ENCODE measurements around the gene FOXA3. TPM values are rescaled to one million over a fixed set of nuclear protein-coding genes. Genes with fewer than 3 reads are reported as not detected.
"Not testable (repeated sequence)": the region's sequence is repeated elsewhere in the genome, so short reads cannot be mapped to it uniquely, and the experiment has no call there.

FOXA3 gene
- total RNA-seq, 1 experiment from 2014 or later: 0.27 TPM

DNA sequence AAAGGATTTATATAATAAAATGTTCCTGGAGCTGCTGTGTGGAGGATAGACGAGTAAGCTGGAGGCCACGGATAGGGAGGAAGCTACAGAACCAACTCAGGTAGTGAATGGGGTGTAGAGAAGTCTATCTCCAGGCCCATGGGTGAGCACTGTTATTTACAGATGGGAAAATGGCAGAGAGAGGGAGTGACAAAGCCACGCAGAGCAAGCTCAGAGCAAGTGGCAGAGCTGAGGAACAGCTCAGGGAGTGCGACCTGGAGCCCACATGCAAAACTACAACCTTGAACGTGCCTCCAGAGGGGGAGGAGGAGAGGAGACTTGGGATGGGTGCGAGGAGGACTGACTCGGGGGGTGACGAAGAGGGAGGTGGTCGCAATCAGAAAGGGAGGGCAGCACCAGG lies 35.6 kb upstream of the FOXA3 start:
- DNase-seq (ENCODE audit: low read depth): no peak

DNA sequence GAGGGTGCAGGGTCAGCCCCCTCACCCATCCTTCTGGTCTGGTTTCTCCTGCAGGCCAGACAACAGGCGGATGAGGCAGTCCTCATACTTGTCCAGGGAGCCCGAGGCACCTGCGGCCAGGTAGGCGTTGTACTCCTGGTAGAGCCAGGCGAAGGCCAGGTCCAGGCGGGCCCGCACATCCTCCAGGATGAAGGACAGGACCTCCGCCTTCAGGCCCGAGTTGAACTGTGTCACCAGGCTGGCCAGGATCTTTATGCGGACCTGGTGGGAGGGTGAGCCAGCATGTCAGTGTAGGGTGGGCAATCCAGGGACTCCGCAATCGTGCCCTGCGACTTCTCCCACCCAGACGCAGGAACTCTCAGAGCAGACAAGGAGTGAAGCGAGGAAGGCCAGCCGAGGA lies 35.2 kb upstream of the FOXA3 start:
- DNase-seq (ENCODE audit: low read depth): no peak

DNA sequence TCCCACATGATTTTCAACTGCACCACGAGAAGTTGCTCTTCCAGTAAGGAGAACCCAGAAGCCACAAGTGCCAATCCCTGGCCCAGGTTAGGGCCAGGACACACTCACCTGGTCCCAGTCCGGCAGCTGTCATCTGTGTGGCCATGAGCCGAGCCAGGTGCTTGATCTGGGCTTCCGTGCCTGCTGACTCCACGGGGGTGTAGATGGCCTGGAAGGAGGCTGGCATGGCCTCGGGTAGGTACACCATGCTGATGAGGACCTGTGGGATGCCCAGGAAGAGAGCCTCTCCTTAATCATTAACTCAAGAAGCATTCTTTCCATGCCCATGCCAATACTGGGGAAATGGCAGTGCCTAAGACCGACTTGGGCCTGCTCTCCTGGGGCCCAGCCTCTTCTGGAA lies 29.2 kb upstream of the FOXA3 start:
- DNase-seq (ENCODE audit: low read depth): no peak

DNA sequence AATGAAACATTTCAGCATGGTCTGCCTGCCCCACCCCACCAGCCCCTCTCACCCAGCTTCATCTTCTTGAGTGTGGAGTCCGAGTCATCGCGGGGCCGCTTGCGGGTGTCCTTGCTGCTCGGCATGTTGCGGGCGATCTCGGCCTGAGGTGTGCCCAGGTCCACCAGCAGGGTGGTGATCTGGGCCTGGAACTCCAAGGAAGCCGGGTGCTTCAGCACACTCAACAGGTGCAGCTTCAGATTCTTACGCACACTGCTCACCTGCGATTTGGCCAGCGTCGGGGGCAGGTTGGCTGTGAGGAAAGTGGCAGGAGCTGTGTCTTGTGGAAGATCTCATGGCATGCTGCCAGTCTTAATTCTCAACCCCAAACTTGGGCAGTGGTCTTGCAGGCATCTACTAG lies 21.9 kb upstream of the FOXA3 start:
- no peak for DNase-seq (ENCODE audit: low read depth)

DNA sequence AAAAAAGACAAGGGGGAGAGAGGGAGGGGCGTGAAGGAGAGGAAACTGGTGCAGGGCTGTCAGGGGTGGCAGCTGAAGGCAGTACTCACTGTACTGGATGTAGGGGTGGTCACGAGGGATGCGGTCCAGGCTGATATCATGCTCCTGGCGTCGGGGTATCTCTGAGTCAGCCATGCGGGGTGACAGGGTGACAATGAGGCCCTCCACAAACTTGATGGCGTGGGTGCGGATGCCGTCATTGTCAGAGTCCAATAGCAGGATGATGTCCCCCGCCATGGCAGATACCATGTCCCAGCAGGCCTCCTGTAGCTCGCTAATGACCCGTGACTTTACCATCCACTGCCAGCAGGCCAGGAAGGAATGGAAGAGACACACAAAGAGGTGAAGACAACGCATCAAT lies 16.5 kb upstream of the FOXA3 start:
- DNase-seq (ENCODE audit: low read depth): no peak

DNA sequence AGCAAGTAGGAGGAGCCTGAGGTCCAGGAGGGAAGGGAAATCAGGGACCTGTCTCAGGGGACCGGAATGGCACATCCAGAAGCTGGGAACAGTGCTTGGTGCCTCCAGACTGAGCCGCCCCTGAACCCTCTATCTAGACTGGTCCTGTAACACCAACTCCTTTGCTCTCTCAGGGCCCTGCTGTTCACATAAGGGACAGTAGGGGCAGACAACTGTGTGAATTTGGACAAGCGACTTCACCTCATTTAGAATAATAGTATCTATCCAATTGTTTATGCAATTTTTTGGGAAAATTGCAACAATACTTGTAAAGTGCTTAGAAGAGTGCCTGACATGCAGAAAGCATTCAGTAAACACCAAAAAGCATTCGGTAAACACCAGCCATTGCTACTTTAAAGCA lies 15.2 kb upstream of the FOXA3 start:
- peak; percentile 11 for DNase-seq (ENCODE audit: low read depth)

DNA sequence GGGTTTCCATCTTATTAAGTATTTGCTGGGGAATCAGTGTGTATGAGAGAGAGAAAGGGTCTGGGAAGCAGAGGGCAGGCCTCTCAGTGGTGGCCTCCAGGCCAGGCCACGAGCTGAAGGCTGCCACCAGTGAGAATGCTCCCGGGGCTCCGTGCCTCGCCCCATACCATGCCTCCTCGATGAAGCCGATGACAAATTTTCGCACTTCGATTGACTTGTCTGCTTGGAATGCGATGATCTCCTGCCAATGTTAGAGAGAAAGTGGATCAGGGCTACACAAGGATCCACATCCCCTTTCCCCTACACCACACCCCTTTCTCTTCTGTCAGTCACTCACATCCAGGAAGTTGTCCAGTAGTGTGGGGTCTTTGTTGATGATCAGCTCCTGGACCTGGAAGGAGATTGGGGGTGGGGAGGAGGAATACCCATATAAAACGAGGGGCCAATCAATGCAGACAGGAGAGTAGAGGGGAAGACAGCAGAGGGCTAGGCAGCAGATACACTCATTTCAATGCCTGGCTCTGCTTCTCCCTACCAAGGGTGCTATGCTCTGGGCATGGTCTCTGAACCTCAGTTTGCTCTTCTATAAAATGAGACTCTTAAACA lies 11.9 kb upstream of the FOXA3 start:
- peak; percentile 24 for DNase-seq (ENCODE audit: low read depth)

DNA sequence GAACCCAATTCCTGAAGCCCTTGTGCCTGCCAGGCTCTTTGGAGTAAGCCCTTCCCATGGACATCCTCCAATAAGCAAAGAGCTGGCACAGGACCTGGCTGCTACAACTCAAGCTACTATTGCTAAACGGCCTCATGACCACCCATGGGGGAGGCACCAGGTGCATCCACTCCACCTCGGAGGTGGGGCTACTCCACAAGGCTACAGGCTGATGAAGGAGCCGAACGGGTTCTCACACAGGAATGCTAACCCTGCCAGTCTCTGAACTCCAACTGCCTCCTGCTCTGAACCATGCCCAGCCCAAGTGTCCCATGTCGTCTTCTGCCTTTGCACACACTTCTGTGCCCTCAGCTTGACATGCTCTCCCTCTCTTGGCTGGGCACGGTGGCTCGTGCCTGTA lies 11.1 kb upstream of the FOXA3 start:
- no peak for DNase-seq (ENCODE audit: low read depth)

DNA sequence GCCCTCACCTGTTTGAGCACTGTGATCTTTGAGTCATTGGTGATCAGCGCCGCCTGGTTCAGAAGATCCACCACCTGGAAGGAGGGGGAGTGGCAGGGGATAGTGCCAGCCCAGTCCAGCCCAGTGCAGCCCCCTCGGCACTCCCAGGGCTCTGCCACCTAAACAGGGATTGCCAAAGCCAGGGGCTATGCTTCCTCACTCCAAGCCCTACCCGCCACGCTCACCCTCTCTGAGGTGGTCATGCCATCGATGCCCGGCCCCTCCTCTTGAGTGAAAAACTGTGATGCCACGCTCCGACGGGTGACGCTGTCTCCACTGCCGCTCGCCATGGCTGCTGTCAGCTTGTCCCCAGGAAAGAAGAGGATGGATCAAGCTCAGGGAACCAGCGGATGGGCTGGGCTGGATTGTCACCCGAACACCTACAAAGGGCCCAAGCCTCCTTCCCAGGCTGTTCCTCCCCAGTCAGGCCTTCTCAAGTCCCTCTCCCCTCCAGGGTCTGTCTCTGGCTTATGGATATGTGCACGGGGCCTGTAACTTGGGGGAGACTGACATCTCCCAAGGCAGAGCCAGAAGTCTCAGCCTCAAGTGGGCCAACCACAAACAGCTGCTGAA lies 9.9 kb upstream of the FOXA3 start:
- DNase-seq (ENCODE audit: low read depth): no peak

DNA sequence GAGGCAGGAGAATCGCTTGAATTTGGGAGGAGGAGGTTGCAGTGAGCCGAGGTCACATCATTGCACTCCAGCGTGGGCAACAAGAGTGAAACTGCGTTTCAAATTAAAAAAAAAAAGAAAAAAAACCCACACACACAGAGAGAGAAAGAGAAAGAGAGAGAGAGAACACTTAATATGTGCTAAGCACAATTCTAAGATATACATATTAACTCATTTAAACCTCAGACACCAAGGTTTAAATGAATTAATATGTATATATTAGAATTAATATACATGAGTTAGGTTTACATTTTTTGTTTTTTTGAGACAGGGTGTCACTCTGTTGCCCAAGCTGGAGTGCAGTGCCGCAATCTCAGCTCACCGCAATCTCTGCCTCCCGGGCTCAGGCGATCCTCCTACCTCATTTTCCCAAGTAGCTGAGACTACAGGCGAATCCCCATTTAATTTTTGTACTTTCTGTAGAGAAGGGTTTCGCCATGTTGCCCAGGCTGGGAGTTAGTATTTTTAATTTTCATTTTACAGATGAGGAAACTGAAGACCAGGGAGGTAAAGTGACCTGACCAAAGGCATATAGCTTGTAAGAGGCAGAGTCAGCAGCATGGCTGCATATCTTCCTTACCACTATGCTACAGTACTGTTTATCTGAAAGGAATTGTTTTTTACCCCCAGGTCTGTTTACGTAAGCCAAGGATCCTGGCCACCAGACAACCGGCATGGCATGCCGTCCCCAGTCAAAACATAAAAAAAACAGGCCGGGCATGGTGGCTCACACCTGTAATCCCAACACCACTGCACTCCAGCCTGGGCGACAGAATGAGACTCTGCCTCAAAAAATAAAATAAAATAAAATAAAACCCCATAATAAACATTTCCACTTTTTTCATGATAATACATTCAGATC lies 3.5 kb upstream of the FOXA3 start:
- no peak for DNase-seq (ENCODE audit: low read depth)

DNA sequence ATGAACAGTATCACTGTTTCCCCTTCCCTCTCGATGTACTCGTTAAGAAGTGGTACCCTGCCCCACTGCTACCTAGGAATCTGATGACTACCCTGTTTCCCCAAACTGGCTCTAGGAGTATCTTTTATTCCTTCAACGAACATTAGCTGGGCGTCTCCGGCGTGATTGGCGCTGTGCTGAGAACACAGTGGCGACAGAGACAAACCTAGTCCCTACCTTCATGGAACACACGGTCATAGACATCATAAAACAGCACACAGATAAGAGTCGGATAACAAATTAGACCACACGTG lies 1.9 kb upstream of the FOXA3 start:
- DNase-seq (ENCODE audit: low read depth): no peak

DNA sequence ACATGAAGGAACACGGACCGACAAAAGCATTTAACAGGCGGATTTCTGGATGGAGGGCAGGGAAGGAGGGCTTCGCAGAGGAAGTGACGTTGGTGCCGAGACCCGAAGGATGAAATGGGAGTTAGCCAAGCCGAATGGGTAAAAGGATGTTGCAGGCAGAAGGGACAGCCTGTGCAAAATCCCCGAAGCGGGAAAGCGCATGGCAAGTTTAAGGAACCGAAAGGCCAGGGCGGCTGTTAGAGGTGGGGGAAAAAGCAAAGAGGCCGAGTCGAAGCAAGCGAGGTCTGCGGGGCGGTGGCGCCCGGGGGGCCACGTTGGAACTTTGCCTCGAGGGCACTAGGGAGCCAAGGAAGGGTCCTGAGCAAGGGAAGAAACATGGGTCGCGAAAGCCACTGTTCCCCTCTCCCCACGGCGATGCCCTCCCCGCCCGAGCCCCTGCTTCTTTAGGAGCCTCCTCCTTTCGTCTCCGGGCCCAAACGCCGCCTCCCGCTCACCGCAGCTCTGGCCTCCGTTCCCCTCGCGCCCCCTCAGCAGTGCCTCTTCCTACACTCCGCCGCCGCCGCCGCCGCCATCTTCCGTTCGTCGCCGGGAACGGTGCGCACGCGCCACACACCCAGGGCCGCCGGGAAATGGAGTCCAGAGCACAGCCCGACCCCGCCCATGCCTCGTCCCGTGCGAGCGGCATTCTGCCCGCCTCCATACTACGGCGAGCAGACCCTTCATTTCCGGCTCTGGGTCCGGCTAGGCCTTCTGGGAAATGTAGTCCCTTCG lies 1.4 kb upstream of the FOXA3 start, which contains the start of gene SYMPK:
TSS of gene SYMPK (minus strand) at position 584 of the 771 bp plus-strand sequence. CDS start 8,652 bp downstream, outside the sequence.
- peak; percentile 99 for DNase-seq (ENCODE audit: low read depth)

DNA sequence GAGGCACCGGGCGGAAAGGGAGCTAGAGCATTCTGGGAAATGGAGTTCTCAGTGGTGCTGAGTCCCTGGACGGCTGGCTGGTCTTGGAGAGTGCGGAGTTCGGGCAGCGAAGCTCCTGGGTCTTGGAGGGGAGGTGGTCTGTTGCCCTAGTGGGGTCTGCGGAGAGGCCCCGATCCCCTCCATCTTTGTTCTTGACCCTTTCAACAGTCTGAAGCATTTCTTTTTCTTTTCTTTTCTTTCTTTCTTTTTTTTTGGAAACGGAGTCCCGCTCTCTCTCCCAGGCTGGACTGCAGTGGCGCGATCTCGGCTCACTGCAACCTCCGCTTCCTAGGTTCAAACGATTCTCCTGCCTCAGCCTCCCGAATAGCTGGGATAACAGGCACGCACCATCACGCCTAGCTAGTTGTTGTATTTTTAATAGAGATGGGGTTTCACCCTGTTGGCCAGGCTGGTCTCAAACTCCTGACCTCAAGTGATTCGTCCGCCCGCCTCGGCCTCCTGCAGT lies 739 bp upstream of the FOXA3 start:
- no peak for DNase-seq (ENCODE audit: low read depth)

DNA sequence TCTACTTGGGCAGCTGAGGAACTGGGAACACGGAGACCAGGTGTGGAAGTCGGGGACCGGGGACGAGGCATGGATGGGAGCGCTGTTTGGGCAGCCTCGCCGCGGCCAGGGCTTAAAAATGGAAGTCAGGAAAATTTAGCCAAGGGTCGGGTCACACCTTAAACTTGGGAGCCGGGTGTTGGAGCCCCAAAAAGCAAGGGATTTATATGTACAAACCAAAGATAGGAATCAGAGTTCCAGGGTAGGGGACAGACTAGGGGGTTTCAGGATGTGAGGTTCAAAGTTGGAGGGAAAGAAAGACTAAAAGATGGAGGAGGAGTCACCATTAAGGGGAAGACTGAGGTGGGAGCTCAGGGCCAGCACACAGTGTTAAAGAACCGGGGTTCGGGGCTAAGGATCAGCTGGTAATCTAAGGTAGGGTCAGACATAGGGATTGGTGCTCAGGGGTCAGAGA lies 530 bp downstream of the FOXA3 start:
- no peak for DNase-seq (ENCODE audit: low read depth)

DNA sequence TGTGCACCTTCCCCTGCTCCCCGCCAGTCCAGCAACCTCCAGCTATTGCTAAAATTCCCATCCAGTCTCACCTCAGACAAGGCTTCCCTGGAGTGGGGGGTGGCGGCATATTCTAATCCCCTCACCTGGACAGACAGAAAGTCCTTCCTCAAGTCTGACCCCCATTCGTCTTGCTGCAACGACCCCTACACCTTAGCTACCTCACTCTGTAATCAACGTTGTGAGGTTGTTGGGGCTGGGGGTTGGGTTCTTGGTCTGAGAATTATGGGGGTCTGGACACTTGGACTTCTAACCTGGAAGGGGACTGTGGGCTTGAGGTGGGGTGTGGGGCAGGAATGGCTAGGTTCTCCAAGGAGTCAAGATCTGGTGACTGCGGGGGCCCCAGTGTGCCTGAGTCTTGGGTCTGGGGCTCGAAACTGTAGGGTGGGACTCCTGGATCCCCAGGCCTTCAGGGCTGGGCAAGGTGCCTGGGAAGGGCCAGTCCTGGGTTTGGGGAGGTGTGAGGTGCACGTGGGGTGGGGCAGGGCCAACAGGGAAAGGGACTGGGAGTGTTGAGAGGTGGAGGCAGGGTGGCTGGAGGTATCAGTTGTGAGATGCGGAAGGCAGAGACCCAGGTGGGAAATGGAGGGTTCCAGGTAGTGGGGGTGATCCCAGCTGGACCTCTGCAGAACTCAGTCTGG lies 1.3 kb downstream of the FOXA3 start:
- DNase-seq (ENCODE audit: low read depth): no peak

DNA sequence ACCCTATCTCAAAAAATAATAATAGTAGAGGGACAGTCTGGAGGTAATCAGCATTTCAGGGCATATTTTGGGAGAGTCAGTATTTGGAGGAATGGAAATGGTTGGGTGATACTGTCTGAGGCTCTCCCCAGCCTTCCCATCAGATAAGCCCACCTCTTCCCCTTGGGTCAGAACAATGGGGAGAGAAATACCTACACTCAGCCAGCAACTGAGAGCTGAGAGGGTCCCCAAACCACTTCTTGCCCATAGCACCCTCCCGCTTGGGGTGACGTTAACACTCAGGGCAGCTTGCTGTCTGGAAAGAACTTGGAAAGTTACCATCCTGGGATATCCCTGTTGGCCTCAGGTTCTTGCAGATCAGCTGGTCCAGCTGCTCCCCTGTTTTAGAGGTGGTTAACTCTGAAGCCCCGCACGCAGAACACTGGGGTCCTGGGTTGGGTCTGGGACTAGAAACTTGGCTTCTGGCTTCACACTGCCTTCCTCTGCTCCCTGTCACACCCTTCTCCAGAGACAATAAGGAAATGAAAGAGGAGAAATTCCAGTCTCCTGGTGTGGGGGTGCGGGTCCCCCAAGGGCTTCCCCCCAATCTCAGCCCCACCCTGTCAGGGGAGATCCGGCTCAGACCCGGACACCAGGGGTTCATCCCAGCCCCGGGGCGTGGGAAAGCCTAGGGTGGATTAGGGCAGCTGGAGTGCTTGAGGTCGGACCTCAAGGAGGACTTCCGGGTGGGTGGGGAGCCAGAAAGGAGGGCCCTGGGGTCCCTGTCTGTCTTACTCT lies 2.5 kb downstream of the FOXA3 start:
- no peak for DNase-seq (ENCODE audit: low read depth)

DNA sequence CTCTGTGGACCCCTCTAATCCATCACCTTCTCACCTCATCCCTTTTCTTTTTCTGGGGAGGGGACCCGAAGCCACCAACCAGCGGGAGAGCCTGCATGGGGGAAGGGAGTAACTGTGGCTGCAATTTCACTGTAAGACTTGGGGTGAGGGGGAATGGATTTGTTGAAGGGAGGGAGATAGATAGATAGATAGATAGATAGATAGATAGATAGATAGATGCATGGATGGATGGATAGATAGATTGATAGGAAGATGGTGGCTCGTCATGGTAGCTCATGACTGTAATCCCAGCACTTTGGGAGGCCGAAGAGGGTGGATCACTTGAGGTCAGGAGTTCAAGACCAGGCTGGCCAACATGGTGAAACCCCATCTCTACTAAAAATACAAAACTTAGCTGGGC lies 3.1 kb downstream of the FOXA3 start:
- DNase-seq (ENCODE audit: low read depth): not testable (repeated sequence)

DNA sequence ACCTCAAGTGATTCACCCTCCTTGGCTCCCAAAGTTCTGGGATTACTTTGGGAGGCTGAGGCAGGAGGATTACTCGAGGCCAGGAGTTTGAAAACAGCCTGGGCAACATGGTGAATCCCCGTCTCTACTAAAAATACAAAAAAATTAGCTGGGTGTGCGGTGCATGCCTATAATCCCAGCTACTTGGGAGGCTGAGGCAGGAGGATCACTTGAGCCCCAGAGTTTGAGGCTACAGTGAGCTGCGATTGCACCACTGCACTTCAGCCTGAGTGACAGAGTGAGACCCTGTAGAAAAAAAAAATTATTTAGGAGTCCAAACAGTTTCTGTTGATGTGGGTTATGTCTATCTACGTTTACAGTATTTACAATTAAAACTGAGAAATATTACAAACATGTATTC lies 6.7 kb downstream of the FOXA3 start:
- DNase-seq (ENCODE audit: low read depth): no peak

DNA sequence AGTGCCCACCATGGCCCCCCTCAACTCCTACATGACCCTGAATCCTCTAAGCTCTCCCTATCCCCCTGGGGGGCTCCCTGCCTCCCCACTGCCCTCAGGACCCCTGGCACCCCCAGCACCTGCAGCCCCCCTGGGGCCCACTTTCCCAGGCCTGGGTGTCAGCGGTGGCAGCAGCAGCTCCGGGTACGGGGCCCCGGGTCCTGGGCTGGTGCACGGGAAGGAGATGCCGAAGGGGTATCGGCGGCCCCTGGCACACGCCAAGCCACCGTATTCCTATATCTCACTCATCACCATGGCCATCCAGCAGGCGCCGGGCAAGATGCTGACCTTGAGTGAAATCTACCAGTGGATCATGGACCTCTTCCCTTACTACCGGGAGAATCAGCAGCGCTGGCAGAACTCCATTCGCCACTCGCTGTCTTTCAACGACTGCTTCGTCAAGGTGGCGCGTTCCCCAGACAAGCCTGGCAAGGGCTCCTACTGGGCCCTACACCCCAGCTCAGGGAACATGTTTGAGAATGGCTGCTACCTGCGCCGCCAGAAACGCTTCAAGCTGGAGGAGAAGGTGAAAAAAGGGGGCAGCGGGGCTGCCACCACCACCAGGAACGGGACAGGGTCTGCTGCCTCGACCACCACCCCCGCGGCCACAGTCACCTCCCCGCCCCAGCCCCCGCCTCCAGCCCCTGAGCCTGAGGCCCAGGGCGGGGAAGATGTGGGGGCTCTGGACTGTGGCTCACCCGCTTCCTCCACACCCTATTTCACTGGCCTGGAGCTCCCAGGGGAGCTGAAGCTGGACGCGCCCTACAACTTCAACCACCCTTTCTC lies 8.2 kb downstream of the FOXA3 start:
- DNase-seq (ENCODE audit: low read depth): no peak

Data from M059J (cell line).